ENCODE results near the gene ECE1.

DNA sequence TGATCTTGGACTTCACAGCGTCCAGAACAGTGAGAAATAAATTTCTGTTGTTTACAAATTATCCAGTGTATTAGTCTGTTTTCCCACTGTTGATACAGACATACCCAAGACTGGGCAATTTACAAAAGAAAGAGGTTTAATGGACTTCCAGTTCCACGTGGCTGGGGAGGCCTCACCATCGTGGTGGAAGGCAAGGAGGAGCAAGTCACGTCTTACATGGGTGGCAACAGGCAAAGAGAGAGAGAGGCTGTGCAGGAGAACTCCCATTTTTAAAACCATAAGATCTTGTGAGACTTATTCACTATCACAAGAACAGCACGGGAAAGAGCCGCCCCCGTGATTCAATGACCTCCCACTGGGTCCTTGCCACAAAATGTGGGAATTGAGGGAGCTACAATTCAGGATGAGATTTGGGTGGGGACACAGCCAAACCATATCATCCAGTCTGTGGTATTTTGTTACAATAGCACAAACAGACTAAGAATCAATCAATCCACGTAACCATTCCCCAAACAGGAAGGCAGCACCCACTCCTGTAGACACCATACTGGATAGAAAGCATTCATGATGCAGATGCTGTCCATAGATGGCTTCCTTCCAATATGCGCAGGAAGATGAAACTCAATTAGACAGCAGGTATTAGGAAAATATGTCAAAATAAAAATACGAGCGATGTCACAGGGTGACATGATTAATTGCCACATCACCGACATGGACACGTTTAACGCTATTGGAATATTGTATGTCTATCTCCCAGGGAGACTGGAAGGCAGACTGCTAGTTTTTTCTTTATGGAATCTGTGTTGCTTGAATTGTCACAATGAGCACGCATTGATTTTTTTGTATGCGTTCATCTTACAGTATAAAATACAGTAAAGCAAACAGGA lies 22.8 kb downstream of the ECE1 start:
- TF ChIP-seq CTCF (IDR thresholded peaks at IDR 0.05) (no peak), POLR2A (IDR thresholded peaks at IDR 0.05) (no peak), POLR2AphosphoS5 (IDR thresholded peaks at IDR 0.05) (no peak)
